Hematopoietic multipotent progenitor cell (in vitro differentiated cells): ENCODE results near the gene METTL25B. TPM values are rescaled to one million over a fixed set of nuclear protein-coding genes. Genes with fewer than 3 reads are reported as not detected.
A peak's percentile ranks its signal among the peaks of the same experiment; 100 is the strongest.

Experiments used
- DNase-seq, 3 donors: peaks; one replicate each; pipeline ENCODE4 v3.0.0-alpha.2; 2011 to 2015; ENCODE audit warnings: low read depth in 2 of 3, low spot score in 2 of 3
- total RNA-seq: library from RNA; depleted of rRNA; stranded (reverse); fragments of >200 nt; gene quantifications from one replicate; pipeline ENCODE4 v1.2.3, GENCODE V29; 2012

Gene METTL25B
- total RNA-seq, 1 donor: 12.9 TPM

GRCh38 chr1:156766298-156767100 is 38.2 kb downstream of the METTL25B start:
- DNase-seq: no peak

GRCh38 chr1:156767101-156767878 is 39.0 kb downstream of the METTL25B start, which contains the start of gene PRCC:
TSS of gene PRCC (plus strand) at chr1:156767535. CDS start at chr1:156767772, 237 bp downstream.
- peak; percentile 87 to 100 (median 100) for DNase-seq

GRCh38 chr1:156767879-156768604 is 39.8 kb downstream of the METTL25B start:
- peak in 2 of 3 donors; percentile 47 to 50 for DNase-seq

- DNase-seq: no peak
Observed at GRCh38 chr1:156768610-156769295, 40.5 kb downstream of the METTL25B start.

- no peak for DNase-seq
Observed at GRCh38 chr1:156772222-156772621, 44.0 kb downstream of the METTL25B start.

GRCh38 chr1:156772728-156773497 is 44.6 kb downstream of the METTL25B start:
- DNase-seq: no peak

- no peak for DNase-seq
Observed at GRCh38 chr1:156773607-156774006, 45.3 kb downstream of the METTL25B start.

- DNase-seq: no peak
Observed at GRCh38 chr1:156775799-156776198, 47.5 kb downstream of the METTL25B start.

- DNase-seq: no peak
Observed at GRCh38 chr1:156776942-156777341, 48.7 kb downstream of the METTL25B start.

- no peak for DNase-seq
Observed at GRCh38 chr1:156777573-156777972, 49.3 kb downstream of the METTL25B start.

GRCh38 chr1:156781585-156782186 is 53.4 kb downstream of the METTL25B start:
- DNase-seq: no peak

GRCh38 chr1:156785458-156785857 is 57.2 kb downstream of the METTL25B start:
- DNase-seq: no peak

Other genes with a start within 250 kb of the METTL25B start
- 54.7 TPM for gene MEF2D, start 227.7 kb upstream of the METTL25B start, total RNA-seq
- 1.9 TPM for gene IQGAP3, start 155.9 kb upstream of the METTL25B start, total RNA-seq
- 15.3 TPM for gene TTC24, start 148.7 kb upstream of the METTL25B start, total RNA-seq
- 61.4 TPM for gene NAXE, start 136.7 kb upstream of the METTL25B start, total RNA-seq
- gene GPATCH4, start 127.0 kb upstream of the METTL25B start, total RNA-seq: 11.8 TPM
- under 0.01 TPM for gene HAPLN2, start 109.1 kb upstream of the METTL25B start, total RNA-seq
- under 0.01 TPM for gene BCAN, start 86.4 kb upstream of the METTL25B start, total RNA-seq
- gene NES, start 51.1 kb upstream of the METTL25B start, total RNA-seq: under 0.01 TPM
- gene CRABP2, start 22.9 kb upstream of the METTL25B start, total RNA-seq: 0.27 TPM
- 19.7 TPM for gene ISG20L2, start 297 bp downstream of the METTL25B start, total RNA-seq
- 16.2 TPM for gene MRPL24, start 12.6 kb downstream of the METTL25B start, total RNA-seq
- 68.1 TPM for gene HDGF, start 23.2 kb downstream of the METTL25B start, total RNA-seq
- gene PRCC, start 39.1 kb downstream of the METTL25B start, total RNA-seq: 23.2 TPM
- gene SH2D2A, start 88.4 kb downstream of the METTL25B start, total RNA-seq: 4.3 TPM
- under 0.01 TPM for gene INSRR, start 130.6 kb downstream of the METTL25B start, total RNA-seq
- 7.5 TPM for gene NTRK1, start 132.4 kb downstream of the METTL25B start, total RNA-seq
- 12.7 TPM for gene PEAR1, start 165.2 kb downstream of the METTL25B start, total RNA-seq
- not detected for gene LRRC71, start 192.2 kb downstream of the METTL25B start, total RNA-seq